ENCODE data around the gene JPH2.
A peak's percentile ranks its signal among the peaks of the same experiment; 100 is the strongest.

The JPH2 gene

DNA sequence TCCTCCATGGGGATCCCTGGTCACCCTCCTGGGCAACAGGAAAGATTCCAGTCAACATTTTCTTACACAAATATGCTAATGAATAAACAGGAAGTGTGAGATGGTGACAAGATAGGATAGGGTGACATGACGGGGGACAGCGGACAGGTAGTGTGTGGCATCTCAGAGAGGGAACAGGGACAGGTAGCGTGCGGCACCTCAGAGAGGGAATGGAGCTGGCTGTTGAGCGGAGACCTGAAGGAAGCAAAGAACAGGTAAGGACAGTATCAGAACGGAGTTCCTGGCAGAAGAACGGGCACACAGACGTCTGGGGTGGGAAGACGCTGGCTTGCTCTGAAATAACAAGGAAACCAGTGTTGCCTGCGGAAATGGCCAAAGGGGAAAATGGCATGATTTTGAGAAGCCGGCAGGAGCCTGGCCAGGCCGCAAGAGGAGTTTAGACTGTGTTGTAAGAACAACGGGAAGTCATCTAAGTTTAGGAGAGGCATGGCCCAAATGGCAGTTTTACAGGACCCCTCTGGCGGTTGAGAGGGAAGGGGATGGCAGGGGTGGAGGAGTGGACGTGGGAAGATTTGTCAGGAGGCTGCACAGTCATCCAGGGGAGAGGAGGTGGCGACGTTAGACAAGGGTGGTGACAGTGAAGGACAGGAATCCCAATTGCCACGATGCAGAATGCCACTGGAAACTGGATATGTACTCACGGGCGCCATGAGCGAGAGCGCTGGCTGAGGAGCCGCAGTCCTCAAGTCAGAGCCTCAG lies 111.6 kb downstream of the JPH2 start:
- no peak for DNase-seq (ENCODE audit: low spot score)

DNA sequence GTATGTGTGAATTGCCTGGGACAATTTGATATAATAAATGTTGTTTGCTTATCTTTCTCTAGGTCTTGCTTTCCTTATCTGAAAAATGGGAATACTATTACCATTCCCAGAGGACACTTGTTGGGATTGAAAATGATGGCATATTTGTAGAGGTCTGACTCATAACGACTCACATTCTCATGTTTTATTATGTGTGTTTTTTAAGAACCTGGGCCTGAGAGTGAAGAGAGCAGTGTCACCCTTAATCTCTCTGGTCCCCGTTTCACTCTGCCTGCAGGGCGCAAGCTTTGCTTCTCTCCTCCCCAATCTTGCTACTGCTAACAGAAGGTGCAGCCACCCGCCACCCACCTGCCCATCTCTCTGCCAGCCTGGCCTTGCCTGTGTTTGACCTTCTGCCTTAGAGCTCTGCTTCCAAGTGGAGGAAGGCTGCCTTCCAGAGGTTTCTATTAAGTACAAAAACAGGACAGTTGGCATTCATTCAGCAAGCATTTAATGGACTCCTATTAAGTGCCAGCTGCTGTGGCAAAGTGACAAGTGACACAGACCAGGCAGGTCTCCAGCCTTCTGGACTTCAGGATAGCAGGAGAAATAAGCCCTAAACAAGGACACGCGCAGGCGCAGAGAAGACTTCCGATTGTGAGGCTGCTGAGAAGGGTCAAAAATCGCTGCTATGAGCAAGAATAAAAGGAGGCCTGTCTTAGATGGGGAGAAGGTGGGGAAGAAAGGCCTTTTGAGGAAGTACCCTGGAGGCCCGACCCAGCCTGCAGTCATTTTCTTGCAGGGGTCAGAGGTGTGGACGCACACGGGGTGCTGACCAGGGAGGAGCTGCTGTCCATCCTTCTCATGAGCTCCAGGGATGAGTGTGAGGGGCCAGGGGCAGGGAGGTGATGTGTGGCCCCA lies 112.5 kb downstream of the JPH2 start:
- peak; percentile 23 for DNase-seq (ENCODE audit: low spot score)

DNA sequence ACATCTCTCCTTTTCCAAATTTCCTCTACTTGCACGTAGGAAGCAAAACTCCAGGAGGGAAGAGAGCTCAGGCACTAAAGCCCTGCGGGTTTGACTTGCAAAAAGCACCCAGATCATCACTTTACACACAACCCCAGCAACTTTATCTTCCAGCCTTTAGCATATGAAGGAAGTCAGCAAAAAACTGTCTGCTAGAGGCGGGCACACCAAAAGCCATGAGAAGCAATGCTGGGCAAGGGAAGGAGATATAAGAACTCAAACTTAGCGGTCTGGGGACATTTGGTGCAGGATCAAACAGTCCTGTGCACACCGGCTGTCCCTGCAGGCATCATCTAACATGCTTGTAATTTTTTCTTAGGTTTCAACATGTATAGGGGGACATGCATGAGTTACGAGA lies 113.3 kb downstream of the JPH2 start:
- no peak for DNase-seq (ENCODE audit: low spot score)

DNA sequence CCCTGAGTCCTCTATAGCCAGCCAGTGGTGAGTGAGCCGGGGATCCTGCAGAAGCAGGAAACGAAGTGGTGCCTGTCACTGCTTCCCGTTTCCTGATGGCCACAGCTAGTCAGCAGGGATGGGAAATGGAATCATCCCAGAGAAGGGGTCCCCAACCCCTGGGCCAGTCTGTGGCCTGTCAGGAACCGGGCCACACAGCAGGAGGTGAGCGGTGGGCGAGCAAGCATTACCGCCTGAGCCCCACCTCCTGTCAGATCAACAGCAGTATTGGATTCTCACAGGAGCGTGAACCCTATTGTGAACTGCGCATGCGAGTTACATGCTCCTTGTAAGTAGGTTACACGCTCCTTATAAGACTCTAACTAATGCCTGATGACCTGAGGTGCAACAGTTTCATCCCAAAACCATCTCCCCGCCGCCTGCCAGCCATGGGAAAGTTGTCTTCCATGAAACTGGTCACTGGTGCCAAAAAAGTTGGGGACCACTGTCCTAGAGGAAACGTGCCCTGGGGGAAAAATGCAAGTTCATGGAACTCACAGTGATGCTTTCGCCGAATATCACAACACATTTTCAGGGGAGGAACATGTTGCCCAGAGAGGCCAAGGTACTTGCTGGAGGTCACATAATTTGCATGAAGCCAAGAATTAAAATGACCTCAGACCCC lies 113.8 kb downstream of the JPH2 start:
- no peak for DNase-seq (ENCODE audit: low spot score)

DNA sequence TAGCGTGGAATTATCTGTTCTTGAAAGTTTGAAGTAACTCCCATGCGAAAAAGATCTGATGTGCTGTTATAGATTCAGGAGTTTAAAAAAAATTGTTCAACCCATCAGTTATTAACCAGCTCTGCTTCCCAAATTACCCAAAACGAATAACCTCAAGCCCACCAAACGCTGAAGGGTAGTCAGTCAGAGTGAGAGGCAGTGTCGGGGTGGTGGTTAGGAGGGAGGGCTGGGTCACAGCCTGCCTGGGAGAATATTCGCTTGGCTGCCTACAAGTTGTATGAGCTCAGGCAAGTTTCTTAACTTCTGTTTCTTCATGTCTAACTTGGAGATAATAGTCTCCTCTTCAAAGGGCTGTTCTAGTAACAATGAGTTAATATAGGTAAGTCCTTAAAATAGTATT lies 114.6 kb downstream of the JPH2 start:
- DNase-seq (ENCODE audit: low spot score), result no peak

DNA sequence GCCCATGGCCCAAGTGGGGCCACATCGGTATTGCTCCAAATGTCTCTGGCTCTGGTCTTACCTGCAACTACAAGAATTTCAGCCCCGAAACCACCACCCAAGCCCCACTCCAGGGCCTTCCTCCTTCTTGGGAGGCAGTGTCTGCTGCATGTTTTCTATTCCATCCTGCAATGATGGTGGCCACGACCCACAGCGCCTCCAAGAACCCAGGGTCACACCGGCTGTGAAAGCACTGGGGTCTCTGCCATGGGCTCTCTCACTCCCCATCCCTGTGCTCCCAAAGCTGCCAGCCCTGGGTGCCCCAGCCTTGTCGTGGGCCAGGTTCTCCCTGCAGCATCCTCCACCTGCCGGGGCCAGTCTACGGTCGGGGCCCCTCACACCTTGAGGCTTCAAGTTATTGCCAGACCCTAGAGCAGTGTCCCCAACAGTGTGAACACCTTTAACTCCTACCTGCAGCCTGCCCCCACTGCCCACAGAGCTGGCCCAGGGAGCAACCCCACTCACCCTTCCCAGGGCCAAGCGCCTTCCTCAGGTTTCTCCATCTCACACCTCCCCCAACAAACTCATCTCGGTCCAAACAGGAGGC lies 115.4 kb downstream of the JPH2 start:
- DNase-seq (ENCODE audit: low spot score), result no peak

DNA sequence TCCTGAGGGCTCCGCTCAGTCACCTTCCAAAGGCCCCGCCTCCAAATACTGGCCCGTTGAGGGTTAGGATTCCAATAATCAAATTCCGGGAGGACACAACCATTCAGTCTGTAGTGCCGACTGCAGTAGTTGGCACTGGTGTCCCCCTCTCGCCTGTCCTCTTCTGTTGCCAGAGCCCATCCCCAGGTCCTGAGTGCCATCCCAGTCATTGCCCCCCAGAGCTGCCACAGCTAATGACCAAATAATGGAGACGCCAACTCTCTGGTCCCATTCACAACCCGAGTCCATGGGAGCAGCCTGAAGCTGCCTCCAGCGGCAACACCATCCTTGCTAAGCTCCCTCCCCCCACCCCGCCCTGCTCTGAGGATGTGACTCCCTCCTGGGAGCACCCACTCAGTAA lies 115.9 kb downstream of the JPH2 start:
- no peak for DNase-seq (ENCODE audit: low spot score)

DNA sequence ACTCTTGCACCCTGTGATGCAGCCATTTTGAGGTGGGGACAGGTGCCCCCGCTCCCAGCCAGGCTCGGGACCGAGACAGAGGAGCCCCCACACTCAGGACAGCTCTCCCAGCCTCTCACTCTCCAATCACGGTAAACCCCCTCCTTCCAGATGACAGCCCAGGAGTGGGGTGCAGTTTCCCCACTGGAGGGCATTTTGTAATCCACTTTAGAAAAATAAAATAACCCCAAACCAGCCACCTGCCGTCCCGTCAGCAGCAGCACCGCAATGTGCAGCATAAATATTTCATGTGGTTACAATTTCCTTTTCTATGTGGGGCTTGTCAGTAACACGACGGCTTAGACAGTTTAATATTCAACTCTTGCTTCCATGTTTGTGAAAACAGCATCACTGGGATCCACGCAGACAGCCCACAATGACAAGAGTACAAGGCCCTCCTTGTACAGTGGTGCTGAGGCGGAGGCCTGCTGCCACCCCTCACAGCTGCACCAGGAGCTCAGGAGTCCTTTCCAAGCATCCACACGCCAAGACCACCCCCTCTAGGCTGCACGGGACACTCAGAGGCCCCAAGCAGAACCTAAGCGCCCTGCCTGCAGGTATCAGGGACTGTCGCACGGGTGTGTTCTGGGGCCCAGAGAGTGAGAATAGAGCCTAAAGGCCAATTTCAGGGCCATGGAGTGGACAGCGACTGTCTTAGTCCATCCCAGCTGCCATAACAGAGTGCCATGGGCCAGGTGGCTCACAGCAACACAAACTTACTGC lies 116.7 kb downstream of the JPH2 start:
- peak; percentile 61 for DNase-seq (ENCODE audit: low spot score)

DNA sequence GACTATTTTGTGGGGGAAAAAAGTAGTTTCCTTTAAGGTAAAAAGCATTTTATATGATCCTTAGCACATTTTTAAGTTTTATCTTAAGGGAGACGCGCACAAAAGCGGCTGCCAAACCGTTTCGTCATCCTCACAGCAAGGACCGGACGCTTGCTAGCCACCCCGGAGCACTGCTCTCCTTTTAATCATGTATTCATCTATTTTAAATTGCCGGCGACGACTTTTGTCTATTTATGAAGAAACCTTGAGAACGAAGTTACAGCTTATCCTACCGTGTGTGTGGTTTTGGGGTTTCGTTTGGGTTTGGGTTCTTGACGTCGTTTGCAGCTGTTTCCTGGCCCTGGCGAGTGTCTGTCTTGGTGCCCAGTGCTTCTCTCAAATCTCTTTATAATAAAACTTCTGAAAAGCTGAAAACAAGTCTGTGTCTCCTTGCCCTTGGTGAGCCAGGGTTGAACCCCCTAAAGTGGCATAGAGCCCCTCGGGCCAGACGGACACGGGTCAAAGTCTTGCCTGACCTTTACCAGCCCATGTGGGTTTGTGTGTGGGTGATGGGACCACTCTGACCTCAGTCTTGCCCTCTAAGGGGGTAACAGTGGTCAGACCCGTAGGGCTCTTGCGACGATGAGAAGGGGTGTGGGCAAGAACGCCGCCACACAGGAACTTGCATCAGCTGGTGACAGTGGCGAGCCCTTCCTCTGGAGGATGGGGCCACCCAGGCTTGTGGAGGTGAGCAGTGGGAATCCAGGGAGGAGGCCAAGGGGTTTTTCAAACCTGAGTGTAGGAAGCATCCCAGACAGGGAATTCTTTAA lies 117.6 kb downstream of the JPH2 start:
- DNase-seq (ENCODE audit: low spot score), result no peak

DNA sequence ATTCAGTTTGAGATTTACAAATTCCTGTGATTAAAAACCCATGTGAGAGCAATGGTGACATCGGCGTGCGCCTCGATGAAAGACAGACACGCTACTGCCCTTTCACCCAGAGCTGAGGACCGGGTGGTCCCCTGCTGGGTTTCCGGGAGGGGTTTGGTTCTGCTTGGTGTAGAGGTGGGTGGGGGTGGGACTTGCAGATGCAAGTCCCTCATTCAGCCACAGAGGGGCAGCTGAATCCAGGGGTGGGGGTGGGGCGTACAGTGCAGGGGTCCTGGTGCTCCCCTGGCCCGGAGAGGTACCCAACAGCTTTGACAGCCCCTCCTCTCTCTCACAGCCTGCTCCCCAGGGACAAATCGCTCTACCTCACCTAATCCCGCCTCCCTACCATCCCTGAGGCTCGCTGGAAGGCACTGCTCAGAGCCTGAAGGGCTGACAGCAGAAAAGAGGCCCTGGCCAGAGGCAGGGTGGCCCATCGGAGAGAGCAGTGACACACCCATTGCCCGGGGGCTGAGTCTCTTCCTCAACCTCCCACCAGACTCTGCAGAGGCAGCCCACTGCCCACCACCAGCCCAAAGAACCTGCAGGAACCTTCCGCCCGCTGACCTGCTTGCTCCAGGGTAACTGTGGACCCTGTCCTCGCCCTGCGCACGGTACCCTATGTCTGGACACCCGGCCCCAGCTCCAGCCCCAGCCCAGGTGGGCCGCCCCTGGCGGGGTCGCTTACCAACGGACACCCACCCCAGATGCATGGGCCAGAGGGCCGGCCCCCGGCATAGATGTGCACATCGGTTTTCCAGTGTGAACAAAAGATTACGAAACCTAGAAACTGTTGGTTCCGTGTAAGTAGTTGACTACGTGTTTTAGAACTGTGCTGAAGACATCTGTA lies 118.4 kb downstream of the JPH2 start:
- DNase-seq (ENCODE audit: low spot score), result no peak

DNA sequence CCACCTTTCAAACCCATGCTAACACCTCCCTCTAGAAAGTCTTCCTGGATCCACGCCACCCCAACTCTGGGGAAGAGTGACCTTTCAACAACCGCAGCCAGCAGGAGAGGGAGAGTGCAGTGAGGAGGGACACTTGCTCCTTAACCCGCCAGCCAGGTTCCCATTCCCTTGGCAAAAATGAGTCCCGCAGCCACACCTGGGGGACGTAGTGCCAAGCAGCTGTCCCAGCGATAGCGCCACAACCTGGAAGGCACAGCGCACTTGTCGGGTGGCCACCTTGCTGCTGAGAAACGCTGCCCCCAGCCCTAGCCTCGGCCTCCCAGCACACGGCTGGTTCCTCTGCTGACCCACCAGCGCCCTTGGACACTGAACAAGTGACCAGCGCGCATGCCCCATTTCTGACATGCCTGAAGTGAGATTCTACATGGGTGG lies 119.3 kb downstream of the JPH2 start:
- DNase-seq (ENCODE audit: low spot score), result no peak

DNA sequence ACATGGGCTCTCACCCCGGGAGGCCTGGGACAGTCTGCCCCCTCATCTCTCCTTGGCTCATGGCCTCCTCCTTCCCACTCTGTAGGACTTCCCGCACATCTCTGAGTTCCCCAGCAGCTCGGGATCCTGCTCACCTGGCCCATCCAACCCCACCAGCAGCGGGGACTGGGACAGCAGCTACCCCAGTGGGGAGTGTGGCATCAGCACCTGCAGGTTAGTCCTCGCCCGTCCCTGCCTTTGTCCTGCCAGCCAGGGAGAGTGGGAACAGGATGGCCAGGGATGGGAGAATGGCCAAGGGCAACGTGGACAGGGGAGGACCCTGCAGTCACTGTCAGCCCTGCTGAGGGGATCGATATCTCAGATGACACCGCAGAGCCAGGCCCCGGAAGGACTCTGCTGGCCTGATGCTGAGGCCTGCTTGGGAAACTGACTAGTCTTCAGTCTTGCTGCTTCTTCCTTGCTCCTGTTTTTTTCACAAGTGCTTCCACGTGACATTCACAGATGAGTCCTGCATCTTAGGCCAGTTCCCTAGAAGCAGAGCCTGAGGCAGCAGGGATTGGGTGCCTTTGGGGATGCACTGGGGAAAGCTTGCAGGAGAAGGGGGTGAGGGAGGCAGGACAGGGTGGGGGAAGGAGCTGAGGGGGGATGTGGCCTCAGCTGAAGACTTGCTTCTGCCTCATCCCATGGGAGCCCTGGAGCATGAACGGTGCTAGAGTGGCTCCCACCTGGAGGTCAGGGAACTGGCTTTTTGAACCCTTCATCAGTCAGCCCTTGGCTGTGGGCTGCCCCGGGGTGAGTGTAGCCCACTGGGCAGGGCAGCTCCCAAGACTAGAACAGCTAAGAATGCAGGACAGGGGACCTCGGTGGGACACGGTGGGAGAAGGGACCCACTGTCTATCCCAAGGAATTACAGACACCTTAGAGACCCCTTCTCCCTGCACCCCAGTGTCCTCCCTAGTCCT lies 120.1 kb downstream of the JPH2 start:
- no peak for DNase-seq (ENCODE audit: low spot score)

DNA sequence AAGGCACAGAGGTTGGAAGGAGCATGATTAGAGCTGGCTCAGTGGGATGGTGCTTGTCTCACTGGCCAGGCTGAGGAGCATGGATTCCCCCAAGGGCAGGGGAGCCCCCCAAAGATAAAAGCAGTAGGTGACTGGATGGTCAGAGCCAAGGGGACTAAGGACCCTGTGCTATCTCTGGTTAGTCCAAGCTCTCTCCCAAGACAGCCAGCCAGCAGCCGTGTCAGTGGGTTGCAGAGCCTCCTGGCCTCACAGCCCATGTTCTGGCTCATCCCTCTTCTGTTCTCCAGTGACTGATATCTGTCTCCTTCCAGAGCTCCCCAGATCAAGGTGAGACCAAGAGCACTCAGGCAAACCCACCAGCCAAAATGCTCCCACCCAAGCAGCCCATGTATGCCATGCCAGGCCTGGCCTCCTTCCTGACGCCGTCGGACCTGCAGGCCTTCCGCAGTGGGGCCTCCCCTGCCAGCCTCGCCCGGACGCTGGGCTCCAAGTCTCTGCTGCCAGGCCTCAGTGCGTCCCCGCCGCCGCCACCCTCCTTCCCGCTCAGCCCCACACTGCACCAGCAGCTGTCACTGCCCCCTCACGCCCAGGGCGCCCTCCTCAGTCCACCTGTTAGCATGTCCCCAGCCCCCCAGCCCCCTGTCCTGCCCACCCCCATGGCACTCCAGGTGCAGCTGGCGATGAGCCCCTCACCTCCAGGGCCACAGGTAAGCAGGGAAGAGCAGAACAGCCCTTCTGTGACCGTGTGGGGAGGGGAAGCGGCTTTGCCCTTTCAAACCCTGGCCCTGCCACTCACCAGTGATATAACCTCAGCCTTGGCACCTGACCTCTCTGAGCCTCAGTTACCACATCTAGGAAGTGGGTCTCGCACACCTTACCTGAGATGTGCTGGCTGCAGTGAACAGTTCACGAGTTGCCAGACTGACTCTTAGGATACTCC lies 121.3 kb downstream of the JPH2 start:
- DNase-seq (ENCODE audit: low spot score), result no peak

DNA sequence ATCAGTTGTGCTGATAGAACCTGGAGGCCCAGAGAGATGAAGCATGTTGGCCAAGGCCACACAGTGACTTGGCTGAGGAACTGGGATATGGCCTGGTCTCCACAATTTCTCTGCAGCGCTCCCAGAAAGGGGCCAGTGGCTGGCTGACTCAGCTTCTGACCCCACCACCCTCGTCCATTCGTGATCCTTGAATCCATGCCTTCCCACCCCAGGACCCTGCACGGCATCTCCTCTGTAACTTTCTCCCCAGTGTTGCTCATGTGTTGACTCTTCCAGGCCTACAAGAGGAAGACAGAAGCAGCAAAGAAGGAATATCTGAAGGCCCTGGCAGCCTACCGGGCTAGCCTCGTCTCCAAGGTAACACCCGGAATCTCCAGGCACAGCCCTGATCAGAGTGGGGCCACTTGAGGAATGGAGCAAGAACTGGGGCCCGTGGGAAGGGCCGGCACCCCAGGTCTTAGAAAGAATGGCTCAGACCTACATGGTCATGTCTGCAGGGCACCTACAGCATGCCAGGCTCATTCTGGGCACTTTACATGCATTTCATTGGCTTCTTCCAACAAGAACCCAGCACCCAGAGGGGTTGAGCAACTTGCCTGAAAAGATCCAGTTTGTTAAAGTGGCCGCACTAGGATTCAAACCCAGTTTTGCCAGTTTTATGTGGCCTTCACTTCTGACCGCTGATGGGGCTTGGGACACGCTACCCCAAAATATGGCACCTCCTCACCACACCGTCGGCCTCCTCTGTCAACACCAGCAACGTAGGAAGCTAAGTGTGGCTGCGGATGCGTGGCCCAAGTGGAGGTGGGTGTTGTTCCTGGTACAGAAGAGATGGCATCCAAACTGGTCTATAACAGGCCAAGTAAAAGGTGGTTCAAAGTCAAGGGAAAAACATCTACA lies 122.2 kb downstream of the JPH2 start:
- no peak for DNase-seq (ENCODE audit: low spot score)

Measured in Ammon's horn (tissue), 1 donor.